Left ventricle myocardium superior (tissue), 1 donor: Measurements from ENCODE around the gene BASP1. TPM values are rescaled to one million over a fixed set of nuclear protein-coding genes. Genes with fewer than 3 reads are reported as not detected.

Experiments used
- ATAC-seq: fragments of 200-7000 bp; cut with Tn5 transposase; one replicate; pipeline ENCODE4 v1.9.1; 2020; ENCODE audit warnings: mild to moderate bottlenecking, moderate library complexity
- DNase-seq: peaks from one replicate; pipeline ENCODE4 v3.0.0-alpha.2; 2020
- intact Hi-C: fragments of 100-400 bp; cut with micrococcal nuclease; formaldehyde crosslinking; loops from one replicate; pipeline ENCODE4 v1.11.0; 2022
- total RNA-seq: library from RNA; stranded (reverse); fragmentation: NEBNext Ultra II Directional; extraction: Animal tissue kit (Norgen Biotek cat#: 25700); gene quantifications from one replicate; pipeline ENCODE4 v1.2.1, GENCODE V29; 2021
- donor health status: DM: no; HTN: yes; CAD: no; lungs with severe emphysema.

The BASP1 gene
- total RNA-seq, 1 donor from 2014 or later: 2.0 TPM

- ATAC-seq (no peak), DNase-seq (no peak)
- intact Hi-C loops: no loop called here
These were observed 54.7 kb downstream of the BASP1 start for GRCh38 chr5:17272111-17272510.

GRCh38 chr5:17275289-17276158 lies 58.1 kb downstream of the BASP1 start:
- no peak for ATAC-seq
- intact Hi-C loops: no loop called here
- DNase-seq: no peak

- DNase-seq: no peak
- intact Hi-C loops: no loop called here
- no peak for ATAC-seq
These were observed 59.0 kb downstream of the BASP1 start for GRCh38 chr5:17276445-17276844.

GRCh38 chr5:17277907-17278306 lies 60.5 kb downstream of the BASP1 start:
- DNase-seq (no peak), ATAC-seq (no peak)
- intact Hi-C loops: no loop called here

- ATAC-seq (no peak), DNase-seq (no peak)
- intact Hi-C loops: no loop called here
These were observed 61.5 kb downstream of the BASP1 start for GRCh38 chr5:17278931-17279330.

GRCh38 chr5:17279487-17279886 lies 62.1 kb downstream of the BASP1 start:
- ATAC-seq: no peak
- DNase-seq: no peak
- intact Hi-C loops: no loop called here

GRCh38 chr5:17282283-17283120 lies 65.1 kb downstream of the BASP1 start:
- DNase-seq: no peak
- intact Hi-C loops: no loop called here
- ATAC-seq: no peak

GRCh38 chr5:17283121-17283415 lies 65.6 kb downstream of the BASP1 start:
- ATAC-seq: no peak
- DNase-seq: no peak
- intact Hi-C loops: no loop called here

- no peak for ATAC-seq
- intact Hi-C loops: no loop called here
- no peak for DNase-seq
These were observed 70.2 kb downstream of the BASP1 start for GRCh38 chr5:17287501-17288155.

- no peak for ATAC-seq
- intact Hi-C loops: no loop called here
These were observed 71.1 kb downstream of the BASP1 start for GRCh38 chr5:17288570-17288969.

GRCh38 chr5:17289681-17290539 lies 72.5 kb downstream of the BASP1 start:
- ATAC-seq (no peak), DNase-seq (no peak)
- intact Hi-C loops: no loop called here

More at GRCh38 chr5:17288570-17288969, 71.1 kb downstream of the BASP1 start:
- DNase-seq: no peak

GRCh38 chr5:17290540-17290974 lies 73.1 kb downstream of the BASP1 start:
- no peak for DNase-seq
- intact Hi-C loops: no loop called here
- no peak for ATAC-seq

GRCh38 chr5:17292434-17293015 lies 75.1 kb downstream of the BASP1 start:
- DNase-seq: no peak
- no peak for ATAC-seq
- intact Hi-C loops: no loop called here

GRCh38 chr5:17294639-17295311 lies 77.3 kb downstream of the BASP1 start:
- DNase-seq (no peak), ATAC-seq (no peak)
- intact Hi-C loops: no loop called here

GRCh38 chr5:17295671-17296070 lies 78.2 kb downstream of the BASP1 start:
- ATAC-seq: no peak
- no peak for DNase-seq
- intact Hi-C loops: no loop called here

GRCh38 chr5:17302106-17302505 lies 84.7 kb downstream of the BASP1 start:
- DNase-seq: no peak
- no peak for ATAC-seq
- intact Hi-C loops: no loop called here

- intact Hi-C loops: no loop called here
- ATAC-seq (peak; percentile 80), DNase-seq (no peak)
These were observed 85.2 kb downstream of the BASP1 start for GRCh38 chr5:17302604-17303003.

GRCh38 chr5:17304282-17304681 lies 86.9 kb downstream of the BASP1 start:
- intact Hi-C loops: no loop called here
- ATAC-seq: no peak
- DNase-seq: no peak
